IMR-90 (cell line): ENCODE results near the gene ATP5PB. TPM values are rescaled to one million over a fixed set of nuclear protein-coding genes. Genes with fewer than 3 reads are reported as not detected.

Source experiments
- ATAC-seq: fragments of 200-7000 bp; cut with Tn5 transposase; 2 replicates; pipeline ENCODE4 v1.9.1; 2020; ENCODE audit warnings: low read depth, mild to moderate bottlenecking, moderate library complexity
- BruUV-seq: library from RNA; stranded (reverse); fragments of 400-500 nt; replicated peaks from 2 replicates; lab custom pipeline; 2021; lab: Mats Ljungman, UMichigan
- CTCF ChIA-PET: fragments of 300-600 bp; formaldehyde crosslinking; extraction: SDS; loops from one replicate; lab custom pipeline; 2021; ENCODE audit warnings: antibody characterized with exemption; lab: Yijun Ruan, JAX
- POLR2A ChIA-PET: fragments of 300-600 bp; sonication (Branson Sonifier 250); formaldehyde crosslinking; loops from one replicate; lab custom pipeline; 2022; ENCODE audit warnings: antibody characterized with exemption; ENCODE audit not compliant: unreplicated experiment; lab: Charles Lee
- DNase-seq: peaks from one replicate; pipeline ENCODE4 v3.0.0; 2013
- H2AFZ ChIP-seq: replicated peaks from 2 replicates; pipeline ENCODE3; 2013; ENCODE audit warnings: low read length, mild to moderate bottlenecking; ENCODE audit not compliant: poor library complexity
- H2AK5ac ChIP-seq: 2 replicates; pipeline ENCODE4 v1.6.1; 2013; ENCODE audit warnings: low read depth, low read length, inconsistent platforms
- H2AK9ac ChIP-seq: replicated peaks from 2 replicates; pipeline ENCODE3; 2013; ENCODE audit warnings: mild to moderate bottlenecking, low read depth, low read length, moderate library complexity; ENCODE audit not compliant: poor library complexity
- H2BK120ac ChIP-seq: 2 replicates; pipeline ENCODE4 v1.6.1; 2013; ENCODE audit warnings: low read depth, low read length, inconsistent platforms
- H2BK15ac ChIP-seq: 3 replicates; pipeline ENCODE4 v1.6.1; 2013; ENCODE audit warnings: low read depth, low read length, inconsistent platforms
- H2BK20ac ChIP-seq: 2 replicates; pipeline ENCODE4 v1.6.1; 2013; ENCODE audit warnings: low read depth, mild to moderate bottlenecking, inconsistent platforms, low read length, moderate library complexity
- H2BK5ac ChIP-seq: 2 replicates; pipeline ENCODE4 v1.6.1; 2013; ENCODE audit warnings: mild to moderate bottlenecking, low read depth, low read length, inconsistent platforms; ENCODE audit not compliant: poor library complexity, severe bottlenecking
- H3K14ac ChIP-seq: replicated peaks from 2 replicates; pipeline ENCODE4 v1.6.1; 2013; ENCODE audit warnings: low read depth, low read length, inconsistent platforms
- H3K18ac ChIP-seq: 2 replicates; pipeline ENCODE4 v1.6.1; 2013; ENCODE audit warnings: low read depth, low read length, control low read depth
- H3K23ac ChIP-seq: 2 replicates; pipeline ENCODE4 v1.6.1; 2013; ENCODE audit warnings: low read depth, low read length, inconsistent platforms
- H3K27ac ChIP-seq: 2 replicates; pipeline ENCODE4 v1.5.1; 2013; ENCODE audit warnings: mild to moderate bottlenecking, control low read depth, low read length; ENCODE audit not compliant: insufficient read depth
- H3K27me3 ChIP-seq: 2 replicates; pipeline ENCODE4 v1.6.1; 2013; ENCODE audit warnings: low read length; ENCODE audit not compliant: control insufficient read depth, insufficient read depth
- H3K36me3 ChIP-seq: 2 replicates; pipeline ENCODE4 v1.6.1; 2013; ENCODE audit warnings: low read length, mixed read lengths; ENCODE audit not compliant: control insufficient read depth, insufficient read depth
- H3K4ac ChIP-seq: 2 replicates; pipeline ENCODE4 v1.6.1; 2013; ENCODE audit warnings: low read depth, low read length, inconsistent platforms
- H3K4me1 ChIP-seq: 2 replicates; pipeline ENCODE4 v1.6.1; 2013; ENCODE audit warnings: low read length, mixed read lengths; ENCODE audit not compliant: control insufficient read depth, insufficient read depth
- H3K4me2 ChIP-seq: 2 replicates; pipeline ENCODE4 v1.6.1; 2013; ENCODE audit warnings: low read depth, mild to moderate bottlenecking, control low read depth, low read length, moderate library complexity
- H3K4me3 ChIP-seq: 2 replicates; pipeline ENCODE4 v1.5.1; 2013; ENCODE audit warnings: low read depth, mild to moderate bottlenecking, control low read depth, low read length, moderate library complexity; ENCODE audit not compliant: insufficient read depth
- H3K56ac ChIP-seq: 2 replicates; pipeline ENCODE4 v1.6.1; 2013; ENCODE audit warnings: low read length, inconsistent platforms; ENCODE audit not compliant: insufficient read depth; ENCODE audit errors: extremely low read depth
- H3K79me1 ChIP-seq, 2 experiments: 2 replicates each; pipeline ENCODE4 v1.6.1; 2013; ENCODE audit warnings: low read length in 2 of 2, inconsistent platforms in 1 of 2, low read depth in 1 of 2
- H3K9ac ChIP-seq: 2 replicates; pipeline ENCODE4 v1.6.1; 2013; ENCODE audit warnings: low read depth, low read length, control low read depth
- H3K9me1 ChIP-seq: 2 replicates; pipeline ENCODE4 v1.6.1; 2013; ENCODE audit warnings: low read length, inconsistent platforms; ENCODE audit not compliant: insufficient read depth
- H3K9me3 ChIP-seq: 2 replicates; pipeline ENCODE4 v1.6.1; 2013; ENCODE audit warnings: low read length; ENCODE audit not compliant: control insufficient read depth, insufficient read depth
- H4K20me1 ChIP-seq: 2 replicates; pipeline ENCODE4 v1.6.1; 2013; ENCODE audit warnings: low read length, inconsistent platforms; ENCODE audit not compliant: insufficient read depth
- H4K5ac ChIP-seq: 2 replicates; pipeline ENCODE4 v1.6.1; 2013; ENCODE audit warnings: mild to moderate bottlenecking, low read depth, low read length, control low read depth
- H4K8ac ChIP-seq, 2 experiments: 2 replicates each; pipeline ENCODE4 v1.6.1; 2013; ENCODE audit warnings: low read depth in 2 of 2, low read length in 2 of 2, control low read depth in 1 of 2, inconsistent platforms in 1 of 2
- H4K91ac ChIP-seq: 2 replicates; pipeline ENCODE4 v1.6.1; 2013; ENCODE audit warnings: low read depth, low read length, inconsistent platforms; ENCODE audit not compliant: insufficient read depth
- BHLHE40 ChIP-seq: fragments of 150-350 bp; IDR thresholded peaks from 2 replicates; pipeline ENCODE4 v1.6.1; 2016; ENCODE audit warnings: mild to moderate bottlenecking, low read depth, low read length
- CHD1 ChIP-seq: IDR thresholded peaks from 2 replicates; pipeline ENCODE4 v1.6.1; 2012; ENCODE audit warnings: low read depth, low read length, improper control_type of control experiment
- FOS ChIP-seq: fragments of 150-350 bp; IDR thresholded peaks from 2 replicates; pipeline ENCODE4 v1.6.1; 2016; ENCODE audit warnings: low read depth, low read length
- MAFK ChIP-seq: IDR thresholded peaks from 2 replicates; pipeline ENCODE4 v1.6.1; 2012; ENCODE audit warnings: low read depth, low read length, improper control_type of control experiment
- MAZ ChIP-seq: IDR thresholded peaks from 2 replicates; pipeline ENCODE4 v1.6.1; 2012; ENCODE audit warnings: low read depth, mild to moderate bottlenecking, low read length, improper control_type of control experiment, moderate library complexity, borderline replicate concordance
- MXI1 ChIP-seq: IDR thresholded peaks from 2 replicates; pipeline ENCODE4 v1.6.1; 2012; ENCODE audit warnings: low read depth, mild to moderate bottlenecking, low read length, moderate library complexity, borderline replicate concordance
- POLR2A ChIP-seq: IDR thresholded peaks from 2 replicates; pipeline ENCODE4 v1.6.1; 2012; ENCODE audit warnings: mild to moderate bottlenecking, low read depth, low read length
- RAD21 ChIP-seq: IDR thresholded peaks from 2 replicates; pipeline ENCODE4 v1.6.1; 2012; ENCODE audit warnings: low read length, improper control_type of control experiment
- RCOR1 ChIP-seq: IDR thresholded peaks from 2 replicates; pipeline ENCODE4 v1.6.1; 2012; ENCODE audit warnings: mild to moderate bottlenecking, low read length, improper control_type of control experiment; ENCODE audit not compliant: insufficient replicate concordance
- RFX5 ChIP-seq: IDR thresholded peaks from 2 replicates; pipeline ENCODE4 v1.8.0; 2012; ENCODE audit warnings: low read depth, mild to moderate bottlenecking, low read length, moderate library complexity
- SMC3 ChIP-seq: fragments of 150-350 bp; IDR thresholded peaks from 2 replicates; pipeline ENCODE4 v1.6.1; 2016; ENCODE audit warnings: low read depth, mild to moderate bottlenecking, antibody characterized with exemption, low read length, moderate library complexity
- USF2 ChIP-seq: fragments of 150-350 bp; IDR thresholded peaks from 2 replicates; pipeline ENCODE4 v1.6.1; 2017; ENCODE audit warnings: mild to moderate bottlenecking, antibody characterized with exemption, low read length, low read depth
- dilution Hi-C: fragments of 300-500 bp; cut with HindIII; formaldehyde crosslinking; loops from one replicate; pipeline ENCODE4 v1.14.3; 2018; ENCODE audit warnings: low sequenced_read_pairs; ENCODE audit not compliant: unreplicated experiment
- in situ Hi-C: fragments of 300-500 bp; cut with MboI; formaldehyde crosslinking; loops from 3 replicates; pipeline ENCODE4 v1.14.3; 2019; ENCODE audit warnings: low sequenced_read_pairs, inconsistent platforms, mixed read lengths
- intact Hi-C: fragments of 100-400 bp; cut with micrococcal nuclease; formaldehyde crosslinking; loops from 2 replicates; pipeline ENCODE4 v1.10.0; 2022
- polyA plus RNA-seq, 3 experiments: library from polyadenylated mRNA; depleted of rRNA; stranded (reverse); fragments of >200 nt; gene quantifications; 2 replicates each; pipeline ENCODE4 v1.2.3, GENCODE V29; 2012; ENCODE audit warnings: low replicate concordance in 1 of 3
- total RNA-seq: library from RNA; depleted of rRNA; stranded (reverse); fragments of >200 nt; gene quantifications from 2 replicates; pipeline ENCODE4 v1.2.3, GENCODE V29; 2012
- TF ChIP-seq, protein P1 (sequence below): fragments of 150-350 bp; IDR thresholded peaks from 2 replicates; pipeline ENCODE4 v1.6.1; 2016; ENCODE audit warnings: low read depth, mild to moderate bottlenecking, low read length, moderate library complexity, borderline replicate concordance

The ATP5PB gene
- total and polyA plus RNA-seq, 2 of the 4 experiments (the other 2 are of a cell fraction) = 234 to 301 TPM

GRCh38 chr1:111469539-111469938, 20.3 kb downstream of the ATP5PB start:
- no TSS peak for BruUV-seq
- H2BK15ac ChIP-seq = no peak overlapping the region
- no peaks in the 10 kb centered on the region for H3K9me1 ChIP-seq
- no peak overlapping the region for H2AFZ ChIP-seq
- no peak overlapping the region for H3K4me3 ChIP-seq
- H2BK120ac ChIP-seq = no peak overlapping the region
- H3K4me2 ChIP-seq = no peak overlapping the region
- DNase-seq (no peak), ATAC-seq (no peak)
- no peak overlapping the region for H2BK20ac ChIP-seq
- no peaks in the 10 kb centered on the region for H3K9me3 ChIP-seq
- ChIA-PET POLR2A (interaction anchor here (0.6 kb wide), 1 partner anchor 497 kb away, joined by 5 read pairs; no protein-coding TSS in a partner anchor), CTCF (interaction anchor here (0.6 kb wide), 2 partner anchors 97 to 336 kb away, joined by 3 to 4 read pairs; no protein-coding TSS in a partner anchor)
- no peak overlapping the region for H3K18ac ChIP-seq
- no peak overlapping the region for H4K8ac ChIP-seq
- H3K79me1 ChIP-seq = no peaks in the 10 kb centered on the region
- no peaks in the 10 kb centered on the region for H4K20me1 ChIP-seq
- peaks cover 11% of the 10 kb centered on the region for H3K36me3 ChIP-seq
- H3K4me1 ChIP-seq = no peaks in the 10 kb centered on the region
- H3K23ac ChIP-seq = no peak overlapping the region
- no peak overlapping the region for H3K56ac ChIP-seq
- in situ Hi-C loops (no loop called here), dilution Hi-C loops (loop anchor here (25.0 kb wide), 1 partner anchor 293 kb away; the partner anchor contains the start of gene DDX20), intact Hi-C loops (no loop called here)
- no peak overlapping the region for H2BK5ac ChIP-seq
- H3K14ac ChIP-seq = no peak overlapping the region
- H2AK5ac ChIP-seq = no peak overlapping the region
- H2AK9ac ChIP-seq = no peak overlapping the region
- no peak overlapping the region for H4K5ac ChIP-seq
- no peak overlapping the region for H3K9ac ChIP-seq
- no peak overlapping the region for H3K4ac ChIP-seq
- H3K27me3 ChIP-seq = no peaks in the 10 kb centered on the region
- H4K91ac ChIP-seq = no peak overlapping the region
- TF ChIP-seq POLR2A (no peak), RAD21 (no peak), MAZ (no peak), RFX5 (no peak), MXI1 (no peak), USF2 (no peak), BHLHE40 (no peak), FOS (no peak), RCOR1 (no peak), MAFK (no peak), CHD1 (no peak), SMC3 (no peak)
- TF ChIP-seq, protein P1, sequence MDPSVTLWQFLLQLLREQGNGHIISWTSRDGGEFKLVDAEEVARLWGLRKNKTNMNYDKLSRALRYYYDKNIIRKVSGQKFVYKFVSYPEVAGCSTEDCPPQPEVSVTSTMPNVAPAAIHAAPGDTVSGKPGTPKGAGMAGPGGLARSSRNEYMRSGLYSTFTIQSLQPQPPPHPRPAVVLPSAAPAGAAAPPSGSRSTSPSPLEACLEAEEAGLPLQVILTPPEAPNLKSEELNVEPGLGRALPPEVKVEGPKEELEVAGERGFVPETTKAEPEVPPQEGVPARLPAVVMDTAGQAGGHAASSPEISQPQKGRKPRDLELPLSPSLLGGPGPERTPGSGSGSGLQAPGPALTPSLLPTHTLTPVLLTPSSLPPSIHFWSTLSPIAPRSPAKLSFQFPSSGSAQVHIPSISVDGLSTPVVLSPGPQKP = no peak
- no peak overlapping the region for H3K27ac ChIP-seq
